Stimulated activated naive CD8-positive, alpha-beta T cell treated with anti-CD3 and anti-CD28 coated beads, Interleukin-15, Interleukin-2, amounts not matched to agents 100 U/mL and 50 U/mL, for 24 hours (primary cell): ENCODE data around the gene NGFR.
A peak's percentile ranks its signal among the peaks of the same experiment; 100 is the strongest.

Experiments used
- ATAC-seq: fragments of 150-1000 bp; cut with Tn5 transposase; one replicate; pipeline ENCODE4 v1.10.0; 2021
- DNase-seq: peaks from one replicate; pipeline ENCODE4 v3.0.0; 2021

The NGFR gene, protein sequence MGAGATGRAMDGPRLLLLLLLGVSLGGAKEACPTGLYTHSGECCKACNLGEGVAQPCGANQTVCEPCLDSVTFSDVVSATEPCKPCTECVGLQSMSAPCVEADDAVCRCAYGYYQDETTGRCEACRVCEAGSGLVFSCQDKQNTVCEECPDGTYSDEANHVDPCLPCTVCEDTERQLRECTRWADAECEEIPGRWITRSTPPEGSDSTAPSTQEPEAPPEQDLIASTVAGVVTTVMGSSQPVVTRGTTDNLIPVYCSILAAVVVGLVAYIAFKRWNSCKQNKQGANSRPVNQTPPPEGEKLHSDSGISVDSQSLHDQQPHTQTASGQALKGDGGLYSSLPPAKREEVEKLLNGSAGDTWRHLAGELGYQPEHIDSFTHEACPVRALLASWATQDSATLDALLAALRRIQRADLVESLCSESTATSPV

DNA sequence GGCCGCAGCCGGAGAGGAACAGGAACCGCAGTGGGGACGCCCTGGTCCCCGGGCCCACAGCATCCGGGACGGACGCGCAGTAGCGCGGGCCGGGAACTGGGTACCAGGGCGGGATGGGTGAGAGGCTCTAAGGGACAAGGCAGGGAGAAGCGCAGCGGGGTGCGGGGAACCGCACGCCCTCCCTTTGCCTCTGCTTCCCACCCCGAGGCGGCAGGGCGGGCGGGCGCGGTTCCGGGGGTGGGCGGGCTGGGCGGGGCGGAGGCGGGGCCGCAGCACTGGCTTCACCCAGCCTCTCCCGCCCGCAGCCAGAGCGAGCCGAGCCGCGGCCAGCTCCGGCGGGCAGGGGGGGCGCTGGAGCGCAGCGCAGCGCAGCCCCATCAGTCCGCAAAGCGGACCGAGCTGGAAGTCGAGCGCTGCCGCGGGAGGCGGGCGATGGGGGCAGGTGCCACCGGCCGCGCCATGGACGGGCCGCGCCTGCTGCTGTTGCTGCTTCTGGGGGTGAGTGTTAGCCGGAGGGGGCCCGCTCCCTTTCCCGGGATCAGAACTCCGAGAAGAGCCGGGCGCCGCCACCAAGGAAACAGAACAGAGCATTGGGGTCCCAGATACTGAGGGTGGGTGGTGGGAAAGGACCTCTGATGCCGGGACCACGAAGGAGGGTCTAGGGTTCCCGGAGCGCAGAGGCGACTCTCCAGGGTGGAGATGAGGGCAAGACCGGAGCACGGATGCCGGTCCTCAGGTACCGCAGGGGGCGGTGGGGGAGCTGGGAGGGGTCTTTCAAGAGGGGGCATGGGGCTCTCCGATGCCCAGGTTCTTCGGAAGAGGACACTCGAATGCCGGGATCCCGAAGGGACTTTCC is at the start of gene NGFR:
Gene NGFR, plus strand, starts transcription at position 308 of the 856 bp plus-strand sequence. Its CDS starts 125 bp downstream, at position 433.
- peak; percentile 64 for ATAC-seq
- DNase-seq: peak; percentile 53

DNA sequence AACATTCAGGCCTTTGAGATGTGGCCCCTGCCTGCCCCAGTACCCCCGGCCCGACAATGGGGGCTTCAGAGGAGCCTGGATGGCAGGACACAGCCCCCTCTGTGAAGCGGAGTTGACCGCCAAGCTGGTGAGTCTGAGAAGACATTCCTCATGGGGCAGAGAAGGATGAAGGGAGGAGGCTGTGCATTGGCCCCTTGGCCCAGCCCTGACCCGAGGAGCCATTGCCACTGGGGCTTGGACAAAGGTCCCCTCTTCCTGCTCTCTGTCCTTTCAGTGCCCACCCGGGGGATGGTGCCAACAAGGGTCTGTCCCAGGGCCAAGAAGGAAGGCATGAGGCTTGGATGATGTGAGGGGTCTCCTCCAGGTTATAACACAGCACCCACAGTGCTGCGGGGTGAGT is 49.5 kb upstream of the NGFR start:
- DNase-seq (no peak), ATAC-seq (no peak)

DNA sequence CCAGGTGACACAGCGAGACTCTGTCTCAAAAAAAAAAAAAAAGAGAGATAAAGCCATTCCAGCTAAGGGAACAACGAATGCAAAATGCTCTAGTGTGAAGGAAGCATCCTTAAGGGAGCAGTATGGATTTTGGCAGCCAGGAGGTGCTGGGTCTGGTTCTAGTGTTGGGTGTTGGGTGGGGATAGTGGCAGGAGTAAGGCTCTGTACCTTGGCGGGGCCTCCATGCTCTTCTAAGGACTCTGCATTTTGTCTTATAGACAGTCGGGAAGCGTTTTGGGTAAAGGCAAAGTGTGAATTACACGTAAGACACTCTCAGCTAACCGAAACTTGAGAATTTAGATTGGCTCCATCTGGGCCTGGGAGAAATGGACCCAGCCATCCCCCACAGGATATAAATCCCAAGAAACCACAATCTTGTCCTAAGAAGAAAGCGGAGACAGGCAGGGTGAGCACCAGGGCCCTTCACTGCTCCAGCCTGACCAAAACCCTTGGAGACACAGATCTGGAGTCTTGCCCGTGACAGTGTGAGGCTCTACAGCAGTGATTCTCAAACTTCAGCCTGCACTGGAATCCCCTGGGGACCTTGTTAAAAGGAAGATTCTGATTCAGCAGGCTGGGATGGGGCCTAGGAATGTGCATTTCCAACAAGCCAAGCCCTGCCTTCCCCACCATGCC is 47.3 kb upstream of the NGFR start:
- ATAC-seq (no peak), DNase-seq (no peak)

DNA sequence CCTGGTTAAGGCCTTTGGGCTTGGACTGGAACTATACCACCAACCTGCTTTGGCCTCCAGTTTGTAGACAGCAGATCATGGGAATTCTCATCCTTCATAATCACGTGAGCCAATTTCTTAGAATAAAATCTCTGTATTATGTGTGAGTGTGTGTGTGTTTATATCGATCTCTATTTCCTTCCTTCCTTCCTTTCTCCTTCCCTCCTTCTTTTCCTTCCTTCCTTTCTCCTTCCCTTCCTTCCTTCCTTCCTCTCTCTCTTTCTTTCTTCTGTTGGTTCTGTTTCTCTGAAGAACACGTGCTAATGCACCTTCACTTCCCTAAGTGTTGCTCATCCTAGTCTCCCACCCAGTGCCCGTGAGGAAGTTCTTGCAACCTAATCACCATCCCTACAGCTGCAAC is 44.9 kb upstream of the NGFR start:
- DNase-seq: no peak
- ATAC-seq: no peak

DNA sequence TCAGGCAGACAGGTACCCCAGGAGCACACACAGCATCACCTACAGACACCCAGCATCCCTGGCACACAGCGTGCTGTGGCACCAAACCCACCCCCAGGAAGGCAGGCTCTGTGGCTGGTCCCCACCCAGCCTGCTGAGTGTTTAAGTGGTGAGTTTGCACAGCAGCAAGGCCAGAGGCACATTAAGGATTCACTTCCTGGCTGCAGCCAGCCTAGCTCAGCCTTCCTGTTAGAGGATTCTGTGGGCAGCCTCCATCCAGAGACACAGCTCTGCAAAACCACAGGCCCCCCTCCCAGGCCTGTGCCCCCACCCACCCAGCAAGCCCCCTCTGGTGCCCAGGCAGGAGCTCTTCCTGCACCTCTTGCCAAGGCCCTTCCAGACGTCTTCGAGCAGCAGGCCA is 44.4 kb upstream of the NGFR start:
- DNase-seq (no peak), ATAC-seq (no peak)

DNA sequence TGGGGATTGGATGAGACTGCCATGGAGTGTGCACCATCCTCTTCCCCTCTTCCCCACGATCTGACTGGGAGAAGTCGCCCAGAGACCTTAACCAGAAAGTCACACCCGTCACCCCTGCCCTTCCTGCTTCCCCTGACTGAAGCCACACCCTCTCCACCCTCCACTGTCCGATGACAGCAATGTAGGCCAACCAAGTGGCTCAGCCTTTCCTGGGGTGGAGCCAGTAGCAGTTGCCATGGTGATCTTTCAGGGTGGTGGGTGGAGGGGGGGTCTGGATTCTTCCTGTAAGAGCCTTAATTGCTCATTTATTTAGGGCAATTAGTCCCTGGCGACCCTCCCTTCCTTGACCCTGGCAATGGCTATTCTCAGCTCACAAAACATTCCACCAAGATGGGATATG is 42.9 kb upstream of the NGFR start:
- ATAC-seq (no peak), DNase-seq (no peak)

DNA sequence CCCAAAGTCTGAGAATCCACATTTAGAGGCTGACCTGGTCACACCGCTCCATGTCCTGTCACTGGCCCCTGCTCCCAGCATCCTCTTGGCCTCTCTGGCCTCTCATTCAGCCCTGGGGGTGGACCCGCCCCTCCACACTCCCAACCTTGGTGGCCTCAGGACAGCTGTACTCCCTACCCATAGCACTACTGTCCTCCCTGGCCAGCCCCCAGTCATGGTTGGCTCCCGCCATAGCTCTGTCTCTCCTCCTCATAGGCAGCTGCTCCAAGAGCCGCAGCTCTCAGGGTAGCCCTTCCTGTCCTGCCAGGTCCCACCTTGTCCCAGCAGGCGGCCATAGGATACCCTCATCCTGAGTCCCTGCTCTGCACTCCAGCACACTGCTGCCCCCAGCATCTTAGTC is 42.4 kb upstream of the NGFR start:
- ATAC-seq (no peak), DNase-seq (no peak)

DNA sequence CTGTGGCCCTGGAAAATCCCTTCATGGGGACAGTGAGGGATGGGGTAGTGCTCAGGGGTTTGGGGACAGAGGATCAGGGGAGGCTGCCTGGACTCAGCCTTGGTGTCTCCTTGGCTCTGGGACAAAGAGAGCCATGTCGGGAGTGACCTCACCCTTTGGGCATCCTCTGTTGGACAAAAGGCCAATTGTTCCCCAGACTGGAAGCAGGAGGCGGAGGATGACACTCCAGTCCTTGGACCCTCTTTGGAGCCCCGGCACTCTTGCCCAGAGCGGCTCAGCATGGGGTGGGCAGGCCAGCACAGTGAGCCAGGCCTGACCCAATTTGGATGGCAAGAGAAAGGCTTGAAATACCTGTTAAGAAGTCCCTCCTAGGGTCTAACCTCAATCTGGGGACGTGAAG is 41.0 kb upstream of the NGFR start:
- ATAC-seq (no peak), DNase-seq (no peak)

DNA sequence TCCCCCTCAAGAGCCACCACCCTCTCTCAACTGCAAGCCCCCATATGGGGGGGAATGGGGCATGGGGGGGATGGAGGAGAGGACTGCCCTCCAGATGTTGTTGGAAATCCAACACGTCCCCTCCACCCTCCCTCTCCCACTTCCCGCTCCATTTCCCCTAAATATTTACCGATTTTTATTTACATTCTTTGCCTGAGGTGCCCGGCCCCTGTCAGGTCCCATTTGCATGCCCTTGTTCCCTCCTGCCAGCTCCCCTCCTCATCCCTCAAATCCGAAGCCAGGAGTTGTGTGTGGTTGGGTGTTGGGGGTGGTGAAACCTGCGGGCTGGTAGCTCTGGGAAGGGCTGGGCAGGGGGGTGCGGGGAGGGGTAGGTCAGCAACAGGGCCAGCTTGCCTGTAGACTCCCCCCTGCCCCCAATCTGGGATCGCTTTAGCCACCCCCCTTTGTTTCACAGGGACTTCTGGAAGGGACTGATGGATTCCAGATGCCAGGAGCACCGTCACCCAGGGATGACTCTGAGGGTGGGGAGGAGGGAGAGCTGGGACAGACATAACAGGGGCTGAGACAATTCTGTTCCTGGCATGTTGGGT is 39.7 kb upstream of the NGFR start:
- no peak for DNase-seq
- ATAC-seq: no peak

DNA sequence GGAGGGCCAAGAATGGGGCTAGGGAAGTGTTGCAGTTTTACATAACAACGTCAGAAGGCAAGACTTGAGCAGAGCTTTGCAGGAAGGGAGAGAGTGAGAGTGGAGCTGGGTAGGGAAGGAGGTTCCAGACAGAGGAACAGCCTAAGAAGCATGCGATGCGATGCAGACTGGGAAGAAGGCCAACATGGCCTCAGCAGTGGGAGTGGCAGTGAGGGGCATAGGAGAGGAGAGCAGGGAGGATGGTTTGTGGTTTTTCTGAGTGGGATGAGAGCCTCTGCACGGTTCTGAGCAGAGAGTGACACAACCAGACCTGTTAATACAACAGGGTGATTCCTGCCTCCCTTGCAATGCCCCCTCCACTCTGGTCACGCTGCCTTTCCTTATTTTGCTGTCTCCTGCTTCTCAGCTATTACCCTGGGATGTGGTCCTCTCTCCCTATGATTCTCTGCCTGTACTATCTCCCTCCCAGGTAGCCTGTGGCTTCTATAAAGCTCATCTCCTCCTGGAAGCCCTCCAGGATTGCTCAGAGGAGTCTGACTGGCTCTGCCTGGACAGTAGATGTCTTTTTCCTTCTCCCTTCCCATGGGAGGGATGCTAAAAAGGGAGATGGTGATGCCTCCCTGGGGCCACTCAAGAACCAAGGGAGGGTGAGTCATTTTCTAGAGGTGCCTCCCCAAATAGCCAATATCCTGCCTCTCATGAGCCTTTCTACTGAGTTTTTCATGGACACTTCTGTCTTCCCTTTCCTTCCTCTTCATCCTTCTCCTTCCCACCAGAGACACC is 38.7 kb upstream of the NGFR start:
- DNase-seq: no peak
- no peak for ATAC-seq

DNA sequence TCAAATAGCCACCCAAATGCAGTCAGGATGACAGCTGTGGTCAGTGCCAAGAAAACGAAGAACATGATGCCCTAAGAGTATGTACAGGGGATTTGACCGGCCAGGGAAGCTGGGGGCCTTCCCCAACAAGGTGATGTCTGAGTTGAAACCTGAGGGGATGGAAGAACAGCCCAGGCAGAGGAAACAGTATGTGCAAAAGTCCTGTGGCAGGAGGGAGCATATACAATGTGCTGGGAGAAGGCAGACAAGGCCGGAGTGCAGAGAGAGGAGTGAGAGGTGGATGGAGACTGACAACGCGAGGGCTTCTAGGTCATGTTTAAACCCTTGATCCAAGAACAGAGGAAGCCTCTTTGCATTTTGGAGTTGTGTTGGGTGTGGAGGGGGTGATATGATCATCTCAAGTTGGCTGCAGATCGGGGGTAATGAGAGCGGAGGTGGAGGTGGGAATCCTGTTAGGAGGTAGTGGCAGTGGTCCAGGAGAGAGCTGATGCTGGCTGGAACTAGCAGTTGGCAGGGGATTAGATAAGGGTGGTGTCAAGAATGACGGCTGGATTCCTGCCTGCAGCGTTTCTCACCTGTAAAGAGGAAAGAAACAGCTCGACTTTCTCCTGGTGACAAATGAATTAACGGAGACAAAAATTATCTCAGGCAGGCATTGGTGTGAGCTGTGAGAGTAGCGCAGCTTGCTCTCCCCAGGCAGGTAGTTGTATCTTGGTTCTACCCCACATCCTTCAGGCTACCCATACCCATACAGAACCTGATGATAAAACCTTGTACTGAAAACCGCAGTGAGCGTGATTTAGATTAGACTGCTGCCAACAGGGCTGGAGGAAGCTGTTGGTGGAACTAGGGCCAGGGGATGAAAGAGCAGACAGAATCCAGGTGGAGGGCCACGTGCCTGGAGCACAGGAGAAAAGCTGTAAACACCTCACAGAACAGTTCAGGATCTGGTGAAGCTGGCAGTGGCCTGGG is 37.2 kb upstream of the NGFR start:
- no peak for ATAC-seq

DNA sequence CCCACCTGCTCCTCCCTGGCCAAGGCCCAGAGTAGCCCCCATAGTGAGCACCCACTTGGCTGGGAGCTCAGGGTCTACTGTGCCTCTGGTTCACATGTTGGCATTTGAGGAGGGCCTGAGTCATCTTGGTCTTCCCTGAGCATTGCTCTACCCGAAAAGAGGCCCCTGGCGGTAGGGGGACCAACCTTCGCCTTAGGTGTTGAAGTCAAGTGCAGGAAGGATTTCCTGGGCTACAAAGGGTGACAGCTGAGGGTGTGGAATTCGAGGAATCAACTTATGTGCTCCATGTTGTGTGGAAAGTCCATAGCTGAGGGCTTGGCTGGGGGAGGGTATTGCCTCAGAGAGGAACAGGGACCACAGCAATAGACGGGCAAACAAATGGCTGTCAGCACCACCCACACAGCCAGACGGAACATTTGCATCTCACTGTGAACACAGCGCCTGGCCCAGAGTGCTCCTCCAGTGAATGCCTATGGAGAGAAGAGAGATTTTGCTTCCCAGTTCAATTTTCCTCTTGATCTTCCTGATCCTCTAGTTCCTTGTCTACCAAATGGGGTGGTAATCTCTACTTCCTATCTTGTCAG is 35.6 kb upstream of the NGFR start:
- ATAC-seq: no peak
- peak; percentile 12 for DNase-seq

More for the DNA sequence above, 37.2 kb upstream of the NGFR start:
- no peak for DNase-seq

DNA sequence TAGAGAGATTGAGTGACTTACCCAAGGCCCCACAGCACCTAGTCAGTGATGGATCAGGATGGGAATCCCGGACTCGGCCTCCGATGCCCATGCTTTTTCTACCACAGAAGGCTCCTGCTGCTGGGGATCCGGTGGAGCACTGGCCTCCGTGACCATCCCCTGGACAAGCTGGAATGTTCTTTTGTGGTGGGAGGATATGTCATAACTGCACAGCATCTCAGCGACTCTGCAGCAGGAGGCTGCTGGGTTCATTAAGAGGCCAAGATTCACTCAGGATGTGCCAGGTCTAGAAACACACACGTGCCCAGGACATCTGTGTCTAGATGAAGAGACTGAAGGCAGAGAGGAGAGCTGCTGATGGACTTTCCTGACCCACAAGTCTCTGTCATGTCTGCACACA is 34.7 kb upstream of the NGFR start:
- DNase-seq (no peak), ATAC-seq (no peak)

DNA sequence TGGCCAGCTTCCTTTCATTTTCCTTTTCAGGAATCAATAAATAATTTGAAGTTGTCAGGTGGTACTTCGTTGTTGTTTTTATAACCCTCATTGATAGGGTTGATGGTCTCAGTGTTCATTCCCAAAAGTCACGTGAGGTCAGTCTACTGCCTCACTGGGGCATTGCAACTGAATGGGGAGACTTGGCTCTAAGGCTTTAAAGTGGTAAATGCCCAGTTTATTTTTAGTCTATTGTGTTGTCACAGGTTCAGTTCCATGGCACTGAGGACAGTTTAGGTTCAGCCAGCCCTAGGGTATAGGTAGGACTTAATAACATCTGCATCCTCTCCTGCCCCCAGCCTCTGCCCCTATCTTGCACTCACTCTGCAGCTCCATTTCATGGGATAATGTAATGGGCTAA is 33.5 kb upstream of the NGFR start:
- DNase-seq: no peak
- no peak for ATAC-seq

DNA sequence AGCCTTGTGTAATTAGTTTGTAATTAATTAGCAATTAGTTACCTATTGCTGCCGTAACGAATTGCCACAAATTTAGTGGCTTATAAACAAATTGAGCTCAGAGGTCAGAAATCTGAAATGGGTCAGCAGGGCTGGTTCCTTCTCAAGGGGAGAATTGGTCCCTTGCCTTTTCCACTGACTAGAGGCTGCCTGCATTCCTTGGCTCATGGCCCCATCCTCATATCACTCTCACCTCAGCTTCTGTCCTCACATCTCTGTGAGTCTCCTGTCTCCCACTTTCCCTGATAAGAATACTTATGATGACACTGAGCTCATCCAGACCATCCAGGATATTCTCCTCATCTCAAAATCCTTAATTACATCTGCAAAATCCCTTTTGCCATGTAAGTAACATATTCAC is 31.0 kb upstream of the NGFR start:
- no peak for ATAC-seq
- no peak for DNase-seq

DNA sequence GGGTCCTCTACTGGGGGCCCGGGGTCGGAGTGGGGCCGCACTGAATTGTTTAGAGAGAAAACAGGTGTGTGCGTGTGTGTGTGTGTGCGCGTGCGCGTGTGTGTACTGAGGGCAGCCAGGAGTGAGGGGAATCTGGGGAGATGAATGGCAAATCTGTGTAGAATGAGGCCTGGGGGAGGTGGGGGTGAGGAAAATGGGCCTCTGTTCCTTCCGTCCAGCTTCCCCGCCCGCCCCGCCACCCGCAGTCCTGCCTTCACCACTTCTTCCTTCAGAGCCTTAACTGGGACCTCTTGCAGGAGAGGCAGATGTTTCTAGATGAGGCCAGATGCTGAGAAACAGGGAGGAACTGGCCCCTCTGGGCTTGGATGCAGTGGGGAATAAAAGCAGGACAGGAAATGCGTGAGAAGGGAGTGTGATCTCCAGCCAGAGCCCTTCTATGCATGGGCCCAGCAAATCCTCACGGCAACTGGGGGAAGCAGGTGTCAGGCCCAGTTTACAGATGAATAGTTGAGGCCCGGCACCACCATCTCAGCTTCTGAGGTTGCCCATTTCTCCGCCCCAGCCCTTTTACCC is 29.7 kb upstream of the NGFR start:
- DNase-seq: no peak
- no peak for ATAC-seq

DNA sequence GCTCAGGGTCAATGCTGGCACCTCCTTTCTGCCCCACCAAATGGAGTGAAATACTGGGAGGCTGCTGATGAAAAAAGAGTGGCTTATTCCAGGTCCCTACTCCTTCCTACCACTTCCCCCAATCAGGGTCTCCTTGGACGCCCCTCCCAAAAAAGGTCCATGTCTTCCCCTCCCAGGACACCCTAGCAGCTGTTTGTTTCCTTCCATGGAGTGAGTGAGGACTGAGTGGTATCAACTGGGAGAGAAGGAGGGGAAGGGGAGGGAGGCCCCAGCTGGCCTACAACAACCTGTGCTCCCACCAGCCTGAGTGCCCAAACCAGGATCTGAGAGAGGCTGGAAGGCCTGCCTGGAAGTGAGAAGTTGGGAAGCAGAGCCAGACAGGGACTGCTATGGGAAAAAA is 28.7 kb upstream of the NGFR start:
- DNase-seq: no peak
- no peak for ATAC-seq

DNA sequence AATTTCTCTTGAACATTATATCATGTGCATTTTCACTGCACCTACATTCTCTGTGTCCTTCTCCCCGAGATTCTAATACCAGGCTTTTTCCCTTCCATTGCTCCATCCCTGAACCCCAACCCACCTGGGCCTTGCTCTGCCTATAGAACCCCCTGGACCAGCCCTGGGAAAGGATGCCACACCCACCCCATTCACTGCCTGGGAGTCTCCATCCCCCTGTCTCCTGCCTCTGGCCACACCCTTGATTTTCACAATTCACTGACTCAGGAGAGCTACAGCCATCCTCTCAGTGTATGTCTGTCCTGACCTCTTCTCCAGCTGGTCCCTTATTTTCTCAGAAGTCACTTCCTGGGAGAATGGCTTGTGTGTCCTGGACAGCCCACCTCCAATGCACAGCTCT is 27.9 kb upstream of the NGFR start:
- DNase-seq (no peak), ATAC-seq (no peak)

DNA sequence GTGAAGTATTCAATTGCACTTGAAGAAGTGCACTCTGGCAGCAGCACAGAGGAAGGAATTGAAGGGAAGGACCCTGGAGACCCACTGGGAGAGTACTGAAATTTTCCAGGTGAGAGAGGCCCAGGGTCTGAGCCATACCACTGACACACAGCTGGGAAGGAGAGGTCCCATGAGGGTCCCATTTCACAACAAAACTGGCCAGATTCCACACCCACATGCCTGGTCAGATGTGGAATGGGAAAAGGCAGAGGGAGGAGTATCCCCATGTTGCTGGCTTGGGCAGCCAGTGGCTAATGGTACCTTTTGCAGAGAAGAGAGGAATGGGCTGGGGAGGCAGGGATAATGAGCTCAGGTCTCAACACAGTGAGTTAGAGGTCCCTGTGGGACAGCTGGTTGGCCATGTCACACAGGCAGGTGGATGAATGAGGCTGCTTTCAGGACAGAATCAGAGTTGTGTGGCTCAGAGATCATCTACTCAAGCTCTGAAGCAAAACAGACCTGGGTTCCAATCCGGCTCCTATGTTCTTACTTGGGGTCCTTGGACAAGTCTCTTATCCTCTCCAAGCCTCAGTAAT is 26.2 kb upstream of the NGFR start:
- no peak for ATAC-seq
- DNase-seq: no peak
